H1 (cell line): ENCODE measurements around the gene MIS18BP1.

Experiments used
- BCL11A ChIP-seq, 2 experiments: IDR thresholded peaks; one replicate each; pipeline ENCODE4 v1.6.1; 2011; ENCODE audit warnings: low read depth in 2 of 2, low read length in 2 of 2, mild to moderate bottlenecking in 2 of 2
- CHD2 ChIP-seq: IDR thresholded peaks from 2 replicates; pipeline ENCODE4 v1.6.1; 2012; ENCODE audit warnings: low read length, improper control_type of control experiment
- EP300 ChIP-seq, 2 experiments: IDR thresholded peaks; 1 replicate in 1 of 2; 2 replicates in 1 of 2; pipeline ENCODE4 v1.6.1; 2011 to 2012; ENCODE audit warnings: low read depth in 2 of 2, low read length in 2 of 2, mild to moderate bottlenecking in 2 of 2, borderline replicate concordance in 1 of 2, inconsistent platforms in 1 of 2, moderate library complexity in 1 of 2
- EZH2 ChIP-seq: fragments of 200-600 bp; sonication (generic); IDR thresholded peaks from 2 replicates; pipeline ENCODE4 v1.7.1; 2012; ENCODE audit warnings: low read depth, mild to moderate bottlenecking, moderate library complexity, low read length, inconsistent platforms; ENCODE audit not compliant: severe bottlenecking
- NRF1 ChIP-seq: IDR thresholded peaks from 2 replicates; pipeline ENCODE4 v1.6.1; 2011; ENCODE audit warnings: mild to moderate bottlenecking, low read depth, low read length, improper control_type of control experiment
- POLR2A ChIP-seq, 2 experiments: IDR thresholded peaks; 1 replicate in 1 of 2; 2 replicates in 1 of 2; pipeline ENCODE4 v1.6.1; 2011; ENCODE audit warnings: low read depth in 2 of 2, low read length in 2 of 2, mild to moderate bottlenecking in 2 of 2; ENCODE audit errors: control extremely low read depth in 1 of 2
- POLR2AphosphoS5 ChIP-seq: IDR thresholded peaks from 2 replicates; pipeline ENCODE4 v1.6.1; 2011; ENCODE audit warnings: low read depth, low read length
- RAD21 ChIP-seq, 2 experiments: IDR thresholded peaks in 1 of 2; conservative IDR thresholded peaks in 1 of 2; 2 replicates each; pipeline ENCODE4 v1.6.1; 2011; ENCODE audit warnings: low read depth in 2 of 2, low read length in 2 of 2, improper control_type of control experiment in 1 of 2, inconsistent platforms in 1 of 2, mild to moderate bottlenecking in 1 of 2, moderate library complexity in 1 of 2
- SP2 ChIP-seq: IDR thresholded peaks from 2 replicates; pipeline ENCODE4 v1.6.1; 2012; ENCODE audit warnings: mild to moderate bottlenecking, low read length, inconsistent platforms
- TCF12 ChIP-seq: IDR thresholded peaks from 2 replicates; pipeline ENCODE4 v1.6.1; 2011; ENCODE audit warnings: low read depth, mild to moderate bottlenecking, low read length
- YY1 ChIP-seq: IDR thresholded peaks from 2 replicates; pipeline ENCODE4 v1.6.1; 2011; ENCODE audit warnings: low read depth, mild to moderate bottlenecking, low read length
- ZNF274 ChIP-seq: IDR thresholded peaks from 2 replicates; pipeline ENCODE4 v1.7.0; 2012; ENCODE audit warnings: low read length, borderline replicate concordance; ENCODE audit errors: extremely low read depth
- TF ChIP-seq, protein P1 (sequence below), 3 experiments: IDR thresholded peaks; 1 replicate in 2 of 3; 2 replicates in 1 of 3; pipeline versions ENCODE4 v1.5.1 to v1.6.1; 2011; ENCODE audit warnings: low read length in 3 of 3, mild to moderate bottlenecking in 3 of 3, inconsistent platforms in 2 of 3, low read depth in 1 of 3, moderate library complexity in 1 of 3; ENCODE audit not compliant: insufficient read depth in 1 of 3; ENCODE audit errors: control extremely low read depth in 1 of 3

DNA sequence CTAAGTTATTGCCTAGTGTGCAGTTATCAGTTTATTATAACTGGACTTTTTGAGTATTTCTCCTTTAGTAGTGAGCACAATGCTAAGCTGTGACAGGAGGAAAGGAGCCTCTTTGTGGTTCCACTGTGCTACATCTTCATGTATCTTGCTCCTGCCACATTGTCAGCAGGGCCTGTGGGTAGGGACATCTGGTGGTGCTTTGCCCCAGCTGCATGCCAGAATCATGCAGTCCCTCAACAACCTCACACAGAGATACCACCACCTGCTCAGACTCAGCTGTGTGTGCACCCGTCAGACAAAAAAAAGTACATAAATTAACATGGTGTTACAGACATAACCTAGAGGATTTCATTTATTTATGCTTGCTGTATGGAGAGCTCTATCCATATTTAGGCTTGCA lies 51.1 kb downstream of the MIS18BP1 start:
- TF ChIP-seq, protein P1, sequence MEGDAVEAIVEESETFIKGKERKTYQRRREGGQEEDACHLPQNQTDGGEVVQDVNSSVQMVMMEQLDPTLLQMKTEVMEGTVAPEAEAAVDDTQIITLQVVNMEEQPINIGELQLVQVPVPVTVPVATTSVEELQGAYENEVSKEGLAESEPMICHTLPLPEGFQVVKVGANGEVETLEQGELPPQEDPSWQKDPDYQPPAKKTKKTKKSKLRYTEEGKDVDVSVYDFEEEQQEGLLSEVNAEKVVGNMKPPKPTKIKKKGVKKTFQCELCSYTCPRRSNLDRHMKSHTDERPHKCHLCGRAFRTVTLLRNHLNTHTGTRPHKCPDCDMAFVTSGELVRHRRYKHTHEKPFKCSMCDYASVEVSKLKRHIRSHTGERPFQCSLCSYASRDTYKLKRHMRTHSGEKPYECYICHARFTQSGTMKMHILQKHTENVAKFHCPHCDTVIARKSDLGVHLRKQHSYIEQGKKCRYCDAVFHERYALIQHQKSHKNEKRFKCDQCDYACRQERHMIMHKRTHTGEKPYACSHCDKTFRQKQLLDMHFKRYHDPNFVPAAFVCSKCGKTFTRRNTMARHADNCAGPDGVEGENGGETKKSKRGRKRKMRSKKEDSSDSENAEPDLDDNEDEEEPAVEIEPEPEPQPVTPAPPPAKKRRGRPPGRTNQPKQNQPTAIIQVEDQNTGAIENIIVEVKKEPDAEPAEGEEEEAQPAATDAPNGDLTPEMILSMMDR (IDR thresholded peaks at IDR 0.05; ENCODE audit: control extremely low read depth in 1 of 3, insufficient read depth in 1 of 3, low read depth in 1 of 3, low read length in 3 of 3), result peak; percentile 32 to 58 (median 56); a peak in 3 of 4 replicates
- TF ChIP-seq POLR2AphosphoS5 (0 out of 2 replicates have a peak, but pooled peaks have one; percentile 48), ZNF274 (no peak), EP300 (IDR thresholded peaks at IDR 0.05; ENCODE audit: borderline replicate concordance in 1 of 2, low read depth in 2 of 2, low read length in 2 of 2) (no peak), RAD21 (IDR thresholded peaks at IDR 0.05 in 1 of 2, conservative IDR thresholded peaks at IDR 0.05 in 1 of 2; ENCODE audit: low read depth in 2 of 2, low read length in 2 of 2) (peak; percentile 38 to 49; a peak in 3 of 4 replicates), TCF12 (no peak), POLR2A (IDR thresholded peaks at IDR 0.05; ENCODE audit: control extremely low read depth in 1 of 2, low read depth in 2 of 2, low read length in 2 of 2) (no peak), BCL11A (IDR thresholded peaks at IDR 0.05; ENCODE audit: low read depth in 2 of 2, low read length in 2 of 2) (no peak), SP2 (no peak), YY1 (no peak), EZH2 (no peak), CHD2 (no peak), NRF1 (no peak)
